DND-41 (cell line): Measurements from ENCODE around the gene PXK.

Experiments
- EZH2 ChIP-seq: IDR thresholded peaks from 3 replicates; pipeline ENCODE4 v1.6.1; 2012; ENCODE audit warnings: borderline replicate concordance, low read depth, mild to moderate bottlenecking, moderate library complexity, low read length, inconsistent platforms; ENCODE audit not compliant: severe bottlenecking
- TF ChIP-seq, protein P1 (sequence below): IDR thresholded peaks from 2 replicates; pipeline ENCODE4 v1.5.1; 2012; ENCODE audit warnings: borderline replicate concordance, low read length, moderate library complexity, mild to moderate bottlenecking; ENCODE audit not compliant: poor library complexity, severe bottlenecking; ENCODE audit errors: extremely low read depth

- TF ChIP-seq, protein P1, sequence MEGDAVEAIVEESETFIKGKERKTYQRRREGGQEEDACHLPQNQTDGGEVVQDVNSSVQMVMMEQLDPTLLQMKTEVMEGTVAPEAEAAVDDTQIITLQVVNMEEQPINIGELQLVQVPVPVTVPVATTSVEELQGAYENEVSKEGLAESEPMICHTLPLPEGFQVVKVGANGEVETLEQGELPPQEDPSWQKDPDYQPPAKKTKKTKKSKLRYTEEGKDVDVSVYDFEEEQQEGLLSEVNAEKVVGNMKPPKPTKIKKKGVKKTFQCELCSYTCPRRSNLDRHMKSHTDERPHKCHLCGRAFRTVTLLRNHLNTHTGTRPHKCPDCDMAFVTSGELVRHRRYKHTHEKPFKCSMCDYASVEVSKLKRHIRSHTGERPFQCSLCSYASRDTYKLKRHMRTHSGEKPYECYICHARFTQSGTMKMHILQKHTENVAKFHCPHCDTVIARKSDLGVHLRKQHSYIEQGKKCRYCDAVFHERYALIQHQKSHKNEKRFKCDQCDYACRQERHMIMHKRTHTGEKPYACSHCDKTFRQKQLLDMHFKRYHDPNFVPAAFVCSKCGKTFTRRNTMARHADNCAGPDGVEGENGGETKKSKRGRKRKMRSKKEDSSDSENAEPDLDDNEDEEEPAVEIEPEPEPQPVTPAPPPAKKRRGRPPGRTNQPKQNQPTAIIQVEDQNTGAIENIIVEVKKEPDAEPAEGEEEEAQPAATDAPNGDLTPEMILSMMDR, result no peak
- no peak for TF ChIP-seq EZH2
Observed at GRCh38 chr3:58317811-58318210, 14.9 kb upstream of the PXK start.
